Loucy (cell line): Measurements from ENCODE around the gene NSL1.
"Not testable (repeated sequence)": the region's sequence is repeated elsewhere in the genome, so short reads cannot be mapped to it uniquely, and the experiment has no call there.

Source experiments
- H2AFZ ChIP-seq: fragments of 200-600 bp; sonication (generic); 2 replicates; pipeline ENCODE4 v1.6.0; 2016; ENCODE audit warnings: antibody characterized with exemption, mild to moderate bottlenecking, low read length, moderate library complexity
- H3F3A ChIP-seq: fragments of 200-600 bp; 2 replicates; pipeline ENCODE4 v1.6.0; 2016; ENCODE audit warnings: antibody characterized with exemption, low read depth, mild to moderate bottlenecking
- H3K27me3 ChIP-seq: fragments of 200-600 bp; sonication (generic); 2 replicates; pipeline ENCODE4 v1.6.1; 2014; ENCODE audit warnings: low read length, mild to moderate bottlenecking; ENCODE audit not compliant: insufficient read depth, poor library complexity, severe bottlenecking
- H3K36me3 ChIP-seq: fragments of 200-600 bp; sonication (generic); 2 replicates; pipeline ENCODE4 v1.6.1; 2016; ENCODE audit warnings: low read length; ENCODE audit not compliant: insufficient read depth
- H3K4me1 ChIP-seq: fragments of 200-600 bp; sonication (generic); 2 replicates; pipeline ENCODE4 v1.5.1; 2014; ENCODE audit warnings: low read length, mild to moderate bottlenecking; ENCODE audit not compliant: insufficient read depth, poor library complexity, severe bottlenecking
- H3K4me2 ChIP-seq: fragments of 200-600 bp; sonication (generic); 2 replicates; pipeline ENCODE4 v1.6.0; 2014; ENCODE audit warnings: antibody characterized with exemption, low read length, low read depth, mild to moderate bottlenecking; ENCODE audit not compliant: poor library complexity, severe bottlenecking
- H3K4me3 ChIP-seq: fragments of 200-600 bp; sonication (generic); 2 replicates; pipeline ENCODE4 v1.5.1; 2014; ENCODE audit warnings: low read length, mild to moderate bottlenecking, mixed read lengths; ENCODE audit not compliant: poor library complexity, severe bottlenecking
- H3K79me2 ChIP-seq: fragments of 200-600 bp; sonication (generic); 2 replicates; pipeline ENCODE4 v1.6.1; 2014; ENCODE audit warnings: low read length; ENCODE audit not compliant: insufficient read depth
- H3K9ac ChIP-seq: fragments of 200-600 bp; sonication (generic); 2 replicates; pipeline ENCODE4 v1.6.0; 2014; ENCODE audit warnings: mild to moderate bottlenecking, low read depth, low read length, moderate library complexity; ENCODE audit not compliant: poor library complexity, severe bottlenecking
- H3K9me2 ChIP-seq: fragments of 200-600 bp; sonication (generic); replicated peaks from 2 replicates; pipeline ENCODE4 v1.6.1; 2016; ENCODE audit warnings: low read depth, low read length, mixed read lengths
- H3K9me3 ChIP-seq: fragments of 200-600 bp; sonication (generic); 2 replicates; pipeline ENCODE4 v1.6.1; 2014; ENCODE audit warnings: mild to moderate bottlenecking, antibody characterized with exemption, low read length, low read depth; ENCODE audit not compliant: insufficient read depth
- H4K20me1 ChIP-seq: fragments of 200-600 bp; sonication (generic); 2 replicates; pipeline ENCODE4 v1.6.0; 2014; ENCODE audit warnings: antibody characterized with exemption, low read length, mild to moderate bottlenecking; ENCODE audit not compliant: insufficient read depth, poor library complexity, severe bottlenecking
- CTCF ChIP-seq: fragments of 200-600 bp; sonication (generic); conservative IDR thresholded peaks from 2 replicates; pipeline ENCODE4 v1.5.1; 2014; ENCODE audit warnings: mild to moderate bottlenecking, antibody characterized with exemption, low read length
- EZH2phosphoT487 ChIP-seq: fragments of 200-600 bp; IDR thresholded peaks from 2 replicates; pipeline ENCODE4 v1.6.1; 2018; ENCODE audit warnings: antibody characterized with exemption, mild to moderate bottlenecking, moderate library complexity, borderline replicate concordance

Gene NSL1

DNA sequence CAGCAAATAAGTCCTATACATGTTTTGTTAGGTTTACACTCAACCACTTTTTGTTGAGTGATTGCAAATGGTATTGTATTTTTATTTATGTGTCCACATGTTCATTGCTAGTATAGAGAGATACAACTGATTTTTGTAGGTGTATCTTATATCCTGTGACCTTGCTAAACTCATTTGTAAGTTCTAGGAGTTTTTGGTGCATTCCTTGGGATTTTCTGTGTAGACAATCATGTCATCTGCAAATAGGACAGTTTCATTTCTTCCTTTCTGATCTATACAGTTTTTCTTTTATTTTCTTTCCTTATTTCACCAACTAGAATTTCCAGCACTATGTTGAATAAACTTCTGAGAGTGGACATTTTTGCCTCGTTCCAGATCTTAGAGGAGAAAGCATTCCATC, 75.4 kb downstream of the NSL1 start:
- Histone ChIP-seq H2AFZ (no peak overlapping the region), H3F3A (no peaks in the 10 kb centered on the region), H3K27me3 (no peaks in the 10 kb centered on the region), H4K20me1 (no peaks in the 10 kb centered on the region), H3K9ac (no peak overlapping the region), H3K36me3 (no peaks in the 10 kb centered on the region), H3K4me1 (no peaks in the 10 kb centered on the region), H3K79me2 (no peaks in the 10 kb centered on the region), H3K4me3 (no peak overlapping the region), H3K4me2 (no peak overlapping the region), H3K9me2 (no peaks in the 10 kb centered on the region), H3K9me3 (no peaks in the 10 kb centered on the region)
- no peak for TF ChIP-seq CTCF
- TF ChIP-seq EZH2phosphoT487, result no peak

- no peaks in the 10 kb centered on the region for H3K9me2 ChIP-seq
- H3K9me3 ChIP-seq, result no peaks in the 10 kb centered on the region
- H3F3A ChIP-seq, result no peaks in the 10 kb centered on the region
- no peaks in the 10 kb centered on the region for H3K79me2 ChIP-seq
- no peaks in the 10 kb centered on the region for H3K4me1 ChIP-seq
- no peaks in the 10 kb centered on the region for H4K20me1 ChIP-seq
- no peak overlapping the region for H3K4me3 ChIP-seq
- TF ChIP-seq EZH2phosphoT487, result no peak
- TF ChIP-seq CTCF, result no peak
- no peaks in the 10 kb centered on the region for H3K36me3 ChIP-seq
- no peak overlapping the region for H2AFZ ChIP-seq
- H3K4me2 ChIP-seq, result no peak overlapping the region
- no peak overlapping the region for H3K9ac ChIP-seq
- no peaks in the 10 kb centered on the region for H3K27me3 ChIP-seq
These were observed 78.0 kb downstream of the NSL1 start for GRCh38 chr1:212713465-212714136.

- Histone ChIP-seq H3K4me2 (no peak overlapping the region), H3K4me1 (no peaks in the 10 kb centered on the region), H2AFZ (no peak overlapping the region), H3K9me3 (no peaks in the 10 kb centered on the region), H3K9ac (no peak overlapping the region), H3F3A (no peaks in the 10 kb centered on the region), H3K79me2 (no peaks in the 10 kb centered on the region), H3K4me3 (no peak overlapping the region), H3K9me2 (no peaks in the 10 kb centered on the region), H3K36me3 (no peaks in the 10 kb centered on the region), H3K27me3 (no peaks in the 10 kb centered on the region), H4K20me1 (no peaks in the 10 kb centered on the region)
- TF ChIP-seq EZH2phosphoT487 (no peak), CTCF (no peak)
These were observed 78.9 kb downstream of the NSL1 start for GRCh38 chr1:212712451-212713303.

DNA sequence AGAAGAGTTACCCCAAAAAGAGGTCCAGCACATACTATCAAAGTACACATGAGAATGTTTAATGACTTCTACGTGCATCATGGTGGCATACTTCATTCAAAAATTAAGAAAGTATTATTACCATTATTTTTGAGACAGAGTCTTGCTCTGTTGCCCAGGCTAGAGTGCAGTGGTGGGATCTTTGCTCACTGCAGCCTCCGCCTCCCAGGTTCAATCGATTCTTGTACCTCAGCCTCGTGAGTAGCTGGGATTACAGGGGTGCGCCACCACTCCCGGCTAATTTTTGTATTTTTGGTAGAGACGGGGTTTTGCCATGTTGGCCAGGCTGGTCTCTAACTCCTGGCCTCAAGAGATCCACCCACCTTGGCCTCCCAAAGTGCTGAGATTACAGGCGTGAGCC, 79.6 kb downstream of the NSL1 start:
- H3K9me3 ChIP-seq, H2AFZ ChIP-seq, H3K9ac ChIP-seq, H3F3A ChIP-seq, H3K4me2 ChIP-seq, H3K9me2 ChIP-seq, H3K4me1 ChIP-seq, H4K20me1 ChIP-seq, H3K36me3 ChIP-seq, H3K79me2 ChIP-seq, H3K4me3 ChIP-seq, H3K27me3 ChIP-seq: not testable (repeated sequence)
